Stimulated activated CD4-positive, alpha-beta T cell treated with anti-CD3 and anti-CD28 coated beads, Interleukin-15, amount 100 ng/mL, for 24 hours (primary cell): ENCODE measurements around the gene CHST5.
"Not testable (repeated sequence)": the region's sequence is repeated elsewhere in the genome, so short reads cannot be mapped to it uniquely, and the experiment has no call there.

Source experiments
- DNase-seq: peaks from one replicate; pipeline ENCODE4 v3.0.0-alpha.2; 2020

Gene CHST5

DNA sequence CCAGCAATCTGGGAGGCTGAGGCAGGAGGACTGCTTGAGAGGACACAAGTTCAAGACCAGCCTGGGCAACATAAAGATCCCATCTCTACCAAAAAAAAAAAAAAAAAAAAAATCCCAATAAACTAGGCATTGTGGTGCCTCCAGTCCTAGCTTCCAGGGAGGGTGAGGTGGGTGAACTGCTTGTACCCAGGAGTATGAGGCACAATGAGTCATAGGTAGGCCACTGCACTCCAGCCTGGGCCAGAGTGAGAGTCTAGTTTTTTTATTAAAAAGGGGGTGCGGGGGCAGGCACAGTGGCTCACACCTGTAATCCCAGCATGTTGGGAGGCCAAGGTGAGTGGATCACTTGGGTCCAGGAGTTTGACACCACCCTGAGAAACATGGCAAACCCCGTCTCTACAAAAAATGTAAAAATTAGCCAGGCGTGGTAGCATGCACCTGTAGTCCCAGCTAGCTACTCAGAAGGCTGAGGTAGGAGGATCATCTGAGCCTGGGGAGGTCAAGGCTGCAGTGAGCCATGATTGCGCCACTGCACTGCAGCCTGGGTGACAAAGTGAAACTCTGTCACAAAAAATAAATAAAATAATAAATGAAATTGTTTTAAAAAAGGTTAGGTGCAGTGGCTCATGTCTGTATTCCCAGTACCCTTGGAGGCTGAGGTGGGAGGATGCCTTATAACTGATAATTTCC, 32.8 kb downstream of the CHST5 start:
- no peak for DNase-seq

DNA sequence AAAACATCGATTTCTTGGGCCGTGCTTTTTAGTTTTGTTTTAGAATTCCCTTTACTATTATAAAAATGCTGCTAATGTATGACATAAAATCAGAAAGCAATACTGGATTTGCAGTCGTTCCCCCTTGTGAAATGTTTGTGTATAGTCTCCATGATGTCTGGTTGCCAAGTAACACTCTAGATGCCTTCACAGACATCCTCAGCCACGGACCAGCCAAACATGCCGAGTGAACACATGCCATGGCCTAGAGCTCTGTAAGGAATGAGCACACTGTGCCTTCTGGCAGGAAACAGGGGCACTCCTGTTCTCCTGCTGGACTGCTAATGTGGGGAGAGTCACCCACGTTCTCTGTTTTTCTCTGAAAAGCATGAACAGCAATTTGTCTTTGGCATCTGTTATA, 34.1 kb downstream of the CHST5 start:
- DNase-seq, result not testable (repeated sequence)

DNA sequence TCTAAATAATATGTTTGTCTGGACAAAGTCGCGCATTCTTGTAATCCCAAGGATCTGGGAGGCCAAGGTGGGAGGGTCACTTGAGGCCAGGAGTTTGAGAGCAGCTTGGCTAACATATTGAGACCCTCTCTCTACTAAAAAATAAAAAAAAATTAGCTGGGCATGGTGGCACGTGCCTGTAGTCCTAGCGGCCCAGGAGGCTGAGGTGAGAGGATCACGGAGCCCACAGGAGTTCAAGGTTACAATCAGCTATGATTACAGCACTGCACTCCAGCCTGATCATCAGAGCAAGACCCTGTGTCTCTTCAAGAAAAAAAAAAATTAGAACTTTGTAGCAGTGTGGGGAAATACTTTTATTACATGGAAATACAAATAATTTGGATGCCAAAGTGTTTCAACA, 34.5 kb downstream of the CHST5 start:
- DNase-seq, result no peak

DNA sequence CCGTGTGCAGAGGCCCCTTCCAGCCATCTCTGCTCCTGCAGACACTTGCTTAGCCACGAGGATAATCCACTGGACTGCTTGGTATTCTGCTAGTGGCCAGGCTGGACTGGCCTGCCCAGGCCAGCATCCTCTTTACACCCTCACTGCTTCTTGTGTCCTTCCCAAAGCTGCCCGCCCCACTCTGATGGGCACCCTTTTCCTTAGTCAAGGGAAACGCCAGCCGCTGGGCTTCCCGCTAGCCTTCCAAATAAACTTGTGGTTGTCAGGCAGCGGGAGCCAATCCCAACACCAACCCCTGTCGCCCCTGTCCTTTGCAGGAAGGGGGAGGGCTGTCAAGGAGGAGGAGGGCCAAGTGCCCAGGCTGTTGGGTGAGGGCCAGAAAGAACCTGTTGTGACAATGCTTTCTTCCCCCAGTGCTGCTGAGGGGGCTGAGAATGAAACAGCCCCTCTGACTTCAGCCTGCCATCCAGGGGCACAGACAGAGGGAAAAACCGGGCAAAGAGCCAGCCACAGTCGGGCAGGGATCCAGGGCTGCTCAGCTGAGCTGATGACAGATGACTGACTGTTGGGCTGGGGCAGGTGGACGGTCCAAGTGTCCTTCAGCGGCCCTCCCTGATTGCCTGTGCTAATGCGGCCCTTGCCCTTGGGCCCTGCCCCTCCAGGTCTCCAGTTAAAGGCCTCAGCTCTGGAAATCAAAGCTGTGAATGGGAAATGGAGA, 37.1 kb downstream of the CHST5 start:
- not testable (repeated sequence) for DNase-seq

DNA sequence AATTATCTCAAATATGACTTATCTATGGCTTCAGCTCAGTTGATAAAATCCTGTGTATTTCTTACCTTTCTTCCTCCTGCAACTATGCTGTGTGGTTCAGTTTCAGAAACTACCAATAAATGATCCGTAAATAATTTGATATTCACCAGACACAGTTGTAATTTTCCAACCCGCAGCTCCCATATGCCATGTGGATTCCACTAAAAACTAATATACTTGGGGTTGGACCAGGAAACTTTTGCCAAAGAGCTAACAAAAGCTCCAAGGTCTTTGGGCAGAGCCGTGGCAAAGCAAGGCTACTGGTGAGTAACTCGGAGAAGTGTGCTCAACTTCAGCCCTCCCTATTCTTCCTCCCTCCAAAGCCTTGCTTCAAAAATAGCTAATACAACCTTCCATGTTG, 38.4 kb downstream of the CHST5 start:
- DNase-seq, result no peak

DNA sequence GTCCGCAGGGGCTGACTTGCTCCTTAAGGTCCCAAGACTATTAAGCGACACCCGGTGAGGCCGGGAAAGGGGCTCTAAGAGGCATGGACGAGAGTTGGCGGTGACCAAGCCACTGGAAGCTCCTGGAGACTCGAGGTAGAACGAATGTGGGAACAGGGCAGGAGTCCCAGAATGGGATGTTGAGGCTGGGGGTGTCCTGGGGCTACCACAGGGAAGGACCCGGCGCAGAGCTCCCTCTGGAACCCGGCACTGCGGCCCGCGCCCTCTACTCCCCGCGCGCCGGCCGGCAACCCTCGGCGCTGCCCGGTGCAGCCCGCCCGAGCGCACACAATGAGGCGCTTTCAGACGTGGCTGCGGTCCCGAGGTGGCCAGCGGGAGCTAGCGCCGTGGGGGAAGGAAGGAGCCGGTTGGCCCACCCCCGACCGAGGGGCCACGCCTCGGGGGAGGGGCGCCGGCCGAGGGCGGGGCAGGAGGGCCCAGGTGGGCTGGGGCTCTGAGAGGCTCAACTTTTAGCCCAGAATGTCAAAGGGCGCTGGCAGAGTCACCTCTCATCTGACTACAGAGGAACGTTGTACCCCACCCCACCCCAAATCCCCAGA, 40.7 kb downstream of the CHST5 start, which contains the start of gene CHST6:
Gene CHST6 (minus strand): TSS at position 366 of the 599 bp plus-strand sequence. CDS start 15,613 bp downstream, outside the sequence.
- peak; percentile 50 for DNase-seq

DNA sequence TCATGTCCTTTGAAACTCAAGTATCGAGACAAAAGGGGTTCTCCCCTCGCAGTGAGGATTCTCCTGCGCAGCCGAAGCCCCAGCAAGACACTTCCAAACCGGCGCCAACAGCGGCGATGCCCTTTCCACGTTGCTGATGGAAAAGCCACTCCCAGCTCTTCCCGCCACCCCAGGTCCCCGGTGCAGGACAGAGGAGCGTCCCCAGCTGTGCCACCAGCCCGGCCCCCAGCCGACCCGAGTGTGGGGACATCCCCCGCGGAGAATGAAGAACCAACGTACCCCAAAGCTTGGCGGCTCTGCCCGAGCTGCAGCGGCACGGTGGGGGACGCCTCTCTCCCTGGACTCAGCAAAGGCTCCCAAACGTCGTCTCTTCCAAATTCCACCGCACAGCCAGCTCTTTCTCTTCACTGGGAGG, 41.2 kb downstream of the CHST5 start:
- peak; percentile 4 for DNase-seq

DNA sequence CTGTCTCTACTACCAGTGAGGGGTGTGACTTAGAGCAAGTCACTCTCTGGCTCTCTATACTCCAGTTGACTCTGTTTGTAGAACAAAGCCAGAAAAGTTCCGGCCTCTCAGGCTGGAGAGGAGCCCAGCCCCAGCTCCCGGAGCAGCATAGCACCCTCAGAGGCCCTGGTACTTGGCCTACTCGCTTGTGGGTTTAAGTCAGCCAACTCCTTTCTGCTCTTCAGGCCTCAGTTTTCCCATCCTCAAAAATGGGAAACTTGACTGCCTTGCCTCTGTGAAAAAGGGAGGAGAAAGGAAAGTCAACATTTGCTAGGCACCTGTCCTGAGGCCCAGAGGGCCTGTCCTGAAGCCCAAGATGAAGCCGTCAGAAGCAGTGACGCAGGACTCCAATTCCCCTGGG, 41.7 kb downstream of the CHST5 start:
- no peak for DNase-seq

DNA sequence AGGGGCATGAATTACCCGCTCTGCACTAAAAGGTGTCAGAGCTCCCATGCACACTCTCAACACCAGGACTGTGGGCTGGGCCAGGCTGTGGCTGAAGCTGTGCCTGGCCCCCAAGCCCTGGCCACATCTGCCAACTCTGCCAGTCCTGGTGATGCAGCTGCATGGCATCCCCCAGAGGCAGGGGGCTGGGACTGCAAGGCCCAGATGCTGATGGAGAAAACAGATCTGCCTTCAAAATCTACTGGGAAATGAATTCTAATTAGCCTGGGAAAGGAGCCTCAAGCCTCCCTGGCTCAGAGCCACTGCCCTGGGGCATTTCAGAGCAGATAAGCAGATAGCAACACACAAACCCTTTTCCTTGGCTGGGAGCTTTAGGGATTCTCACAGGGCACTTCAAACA, 44.0 kb downstream of the CHST5 start:
- no peak for DNase-seq

DNA sequence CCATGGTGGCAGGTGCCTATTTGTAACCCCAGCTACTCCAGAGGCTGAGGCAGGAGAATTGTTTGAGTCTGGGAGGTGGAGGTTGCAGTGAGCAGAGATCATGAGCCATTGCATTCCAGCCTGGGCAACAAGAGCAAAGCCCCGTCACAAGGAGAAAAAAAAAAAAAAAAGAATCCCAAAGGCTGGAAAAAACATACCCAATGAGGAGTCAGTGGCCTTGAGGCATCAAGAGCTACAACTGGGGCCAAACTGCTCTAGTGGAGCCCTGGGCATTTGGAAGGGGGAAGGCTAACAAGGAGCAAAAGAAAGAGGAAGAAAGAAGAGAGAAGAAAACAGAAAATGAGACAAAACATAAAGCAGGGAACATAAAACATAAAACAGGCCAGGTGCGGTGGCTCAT, 47.6 kb downstream of the CHST5 start:
- DNase-seq, result no peak

DNA sequence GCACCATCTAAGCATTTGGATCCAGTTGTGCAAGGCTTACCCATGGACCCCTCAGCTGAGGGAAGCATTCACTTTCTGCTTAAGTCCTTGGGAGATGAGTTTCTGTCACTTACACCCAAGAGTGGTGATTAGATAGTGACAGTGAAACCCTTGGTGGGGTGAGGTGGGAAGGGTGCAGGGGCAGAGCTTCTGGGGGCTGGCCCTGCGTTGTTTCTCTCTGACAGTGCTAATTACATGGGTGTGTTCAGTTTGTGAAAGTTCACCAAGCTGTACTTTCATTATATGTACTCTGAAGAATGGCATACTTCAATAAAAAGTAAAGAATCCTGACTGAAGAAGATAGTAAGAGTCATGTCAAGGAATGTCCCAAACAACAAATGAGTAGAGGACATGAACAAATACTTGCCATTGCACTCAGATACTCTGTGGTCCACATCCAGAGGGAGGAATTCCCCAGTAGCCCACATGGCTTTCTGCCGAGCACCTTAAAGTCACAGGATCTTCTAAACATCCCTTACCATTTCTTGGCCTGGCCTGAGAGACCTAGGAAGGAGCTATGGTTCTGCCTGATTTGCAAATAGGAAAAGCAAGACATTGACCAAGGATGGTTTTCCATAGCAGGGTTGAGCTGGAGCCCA, 49.1 kb downstream of the CHST5 start:
- no peak for DNase-seq

DNA sequence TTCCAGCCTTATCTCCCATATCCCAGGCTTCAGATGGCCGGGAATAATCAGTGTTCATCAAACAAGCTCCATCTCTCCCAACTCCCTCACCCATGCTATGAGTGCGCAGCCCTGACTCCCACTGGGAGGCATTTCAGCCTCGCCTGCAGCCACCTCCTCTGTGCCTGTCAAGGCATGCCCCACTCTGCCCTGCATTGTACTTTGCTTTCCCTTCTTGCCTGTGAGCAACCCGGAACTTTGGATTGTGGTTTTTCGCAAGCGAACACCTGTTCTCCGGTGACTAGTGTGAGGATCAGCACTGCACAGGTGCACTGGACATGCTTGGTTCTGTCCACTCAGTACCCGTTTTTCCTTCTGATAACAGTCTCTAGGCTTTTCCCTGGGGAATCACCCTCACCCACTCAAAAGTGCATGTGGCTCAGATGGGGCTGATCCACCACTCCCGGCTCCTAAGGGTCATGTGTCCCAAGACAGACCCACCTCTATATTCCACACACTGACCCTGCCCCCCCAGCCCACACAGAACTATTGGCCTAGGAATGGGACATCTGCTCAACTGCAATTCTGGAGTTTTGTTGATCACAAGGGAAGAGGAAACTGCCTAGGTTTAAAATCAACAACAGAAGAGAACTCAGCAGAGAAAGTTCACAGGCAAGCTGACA, 49.8 kb downstream of the CHST5 start:
- no peak for DNase-seq

DNA sequence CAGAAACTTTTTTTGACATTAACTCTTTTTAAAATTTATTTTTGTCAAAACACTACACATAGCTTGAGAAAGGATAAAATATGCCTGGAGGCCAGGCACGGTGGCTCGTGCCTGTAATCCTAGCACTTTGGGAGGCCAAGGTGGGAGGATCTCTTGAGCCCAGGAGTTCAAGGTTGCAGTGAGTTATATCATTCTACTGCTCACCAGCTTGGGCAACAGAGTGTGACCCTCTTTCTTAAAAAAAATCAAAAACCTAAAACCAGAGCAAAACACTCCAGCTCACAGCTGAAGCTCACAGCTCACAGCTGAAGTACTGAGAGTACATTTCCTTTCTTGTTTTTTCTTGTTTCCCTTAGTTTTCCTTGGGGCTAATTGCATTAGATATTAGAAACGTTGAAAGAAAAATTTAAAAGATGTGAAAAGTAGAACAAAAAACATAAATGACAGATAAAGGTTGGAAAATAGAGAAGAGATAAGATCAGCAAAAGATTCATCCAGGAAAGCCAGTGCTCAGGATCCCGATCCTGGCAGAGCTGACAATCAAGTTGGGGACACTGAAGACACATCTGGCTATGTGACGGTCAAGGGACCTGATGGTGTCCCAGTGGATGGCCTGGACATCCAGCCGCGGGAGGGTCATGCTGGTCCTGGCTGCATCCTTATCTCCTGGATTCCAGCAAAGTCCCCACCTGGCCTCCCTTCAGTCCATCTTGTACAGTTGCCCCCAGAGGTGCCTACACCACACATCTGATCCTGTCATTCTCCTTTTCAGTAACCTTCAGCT, 50.5 kb downstream of the CHST5 start:
- no peak for DNase-seq

DNA sequence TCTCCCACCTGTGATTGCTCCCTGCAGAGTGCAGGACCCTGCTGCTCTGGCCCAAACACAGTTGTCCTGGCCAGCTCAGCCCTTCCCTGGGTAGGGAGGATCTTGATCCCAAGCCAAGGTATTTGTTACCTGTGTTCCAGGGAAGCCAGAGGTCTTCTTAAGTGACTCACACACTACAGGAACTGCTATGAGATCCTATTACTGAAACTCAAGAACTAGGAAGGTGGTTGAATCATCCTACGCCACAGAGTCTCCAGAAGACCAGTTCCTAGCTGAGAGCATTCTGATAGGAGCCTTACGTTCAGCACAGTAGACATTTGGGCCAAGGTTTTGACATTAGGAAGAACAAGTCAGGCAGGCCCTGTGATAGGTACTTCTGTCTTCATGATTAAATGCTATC, 52.7 kb downstream of the CHST5 start:
- DNase-seq, result no peak

DNA sequence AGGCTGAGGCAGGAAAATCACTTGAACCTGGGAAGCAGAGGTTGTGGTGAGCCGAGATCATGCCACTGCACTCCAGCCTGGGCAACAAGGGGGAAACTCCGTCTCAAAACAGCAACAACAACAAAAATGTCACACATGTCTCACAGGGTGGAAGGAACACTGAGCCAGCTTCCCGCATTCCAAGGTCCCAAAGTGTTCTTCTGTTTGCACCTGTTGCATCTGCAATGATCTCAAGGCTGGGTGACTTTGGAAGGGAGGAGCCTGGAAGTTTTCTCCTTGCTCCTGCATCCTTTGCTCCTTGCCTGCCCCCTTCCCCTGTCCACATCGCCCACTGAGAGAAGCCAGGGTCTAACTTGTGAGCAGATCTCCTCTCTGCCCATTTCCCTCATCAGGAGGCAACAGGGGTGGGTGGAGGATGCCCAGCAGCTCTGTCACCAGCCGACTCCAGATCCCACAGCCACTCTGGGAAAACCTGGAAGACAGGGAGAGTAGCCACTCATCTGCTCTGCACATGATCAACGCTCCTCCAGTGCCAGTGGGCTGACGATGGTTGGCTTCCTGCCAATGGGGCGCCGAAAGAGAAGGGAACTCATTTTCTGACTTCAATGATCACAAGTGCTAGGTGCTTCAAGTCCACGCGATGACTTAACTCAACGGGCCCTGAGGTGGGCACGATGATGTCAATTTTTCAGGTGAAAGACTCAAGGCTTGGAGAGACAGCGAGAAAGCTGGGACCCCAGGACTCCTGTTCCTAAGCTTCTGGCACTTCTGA, 53.3 kb downstream of the CHST5 start:
- no peak for DNase-seq

DNA sequence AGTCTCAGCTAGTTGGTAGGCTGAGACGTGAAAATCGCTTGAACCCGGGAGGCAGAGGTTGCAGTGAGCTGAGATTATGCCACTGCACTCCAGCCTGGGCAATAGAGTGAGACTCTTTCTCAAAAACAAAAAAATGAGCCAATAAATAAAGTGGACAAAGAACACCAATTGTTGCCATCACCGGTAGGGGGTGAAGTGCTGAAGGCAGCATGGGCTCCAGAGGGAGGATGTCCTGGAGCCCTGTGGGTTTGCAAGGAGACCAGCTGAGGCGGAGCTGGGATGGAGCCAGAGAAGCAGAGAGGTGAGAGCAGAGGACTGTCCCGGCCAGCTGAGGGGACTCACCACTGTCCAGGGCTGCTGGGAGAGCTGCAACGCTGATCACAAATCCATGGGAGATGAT, 54.4 kb downstream of the CHST5 start:
- DNase-seq, result no peak

DNA sequence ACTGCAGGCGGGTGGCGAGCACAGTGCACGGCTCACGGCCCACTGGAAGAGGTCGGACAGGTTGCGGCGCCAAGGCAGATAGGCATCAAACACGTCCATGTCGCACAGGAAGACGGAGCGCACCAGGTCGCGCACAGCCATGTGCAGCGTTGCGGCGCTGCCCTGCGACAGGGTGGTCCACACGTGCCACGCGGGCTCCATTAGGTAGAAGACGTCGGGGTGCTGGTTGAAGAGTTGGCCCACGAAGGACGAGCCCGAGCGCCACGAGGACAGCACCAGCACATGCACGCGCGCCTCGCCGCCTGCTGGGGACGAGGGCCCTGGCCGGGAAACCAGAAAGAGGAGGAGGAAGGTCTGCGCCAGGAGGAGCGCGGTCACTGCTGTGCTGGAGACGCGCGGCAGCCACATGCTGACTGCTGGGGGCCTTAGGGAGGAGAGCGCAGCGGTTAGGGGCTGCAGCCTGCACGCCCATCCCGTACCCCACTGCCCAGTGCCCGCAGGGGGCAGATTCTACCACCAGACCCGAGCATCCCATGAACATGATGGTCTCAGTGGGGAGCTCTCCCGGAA, 56.4 kb downstream of the CHST5 start:
- no peak for DNase-seq
